GM06990 (cell line): ENCODE data around the gene CNGB1.
A peak's percentile ranks its signal among the peaks of the same experiment; 100 is the strongest.

ENCODE experiments used
- DNase-seq: peaks from one replicate; pipeline ENCODE4 v3.0.0-alpha.2; 2011; ENCODE audit not compliant: insufficient read length; ENCODE audit errors: extremely low read depth
- H3K27me3 ChIP-seq: replicated peaks from 2 replicates; pipeline ENCODE4 v1.6.0; 2011; ENCODE audit warnings: low read length; ENCODE audit not compliant: control insufficient read depth, insufficient read depth
- H3K36me3 ChIP-seq: 2 replicates; pipeline ENCODE4 v1.5.1; 2011; ENCODE audit warnings: low read length; ENCODE audit not compliant: control insufficient read depth, insufficient read depth
- H3K4me3 ChIP-seq: replicated peaks from 2 replicates; pipeline ENCODE4 v1.5.1; 2011; ENCODE audit warnings: low read depth, mild to moderate bottlenecking, control low read depth, low read length
- TF ChIP-seq, protein P1 (sequence below): IDR thresholded peaks from 2 replicates; pipeline ENCODE4 v1.5.1; 2011; ENCODE audit warnings: low read length, control low read depth, mild to moderate bottlenecking, inconsistent platforms; ENCODE audit not compliant: insufficient read depth, poor library complexity, severe bottlenecking

Gene CNGB1

GRCh38 chr16:57995721-57996405 lies 24.9 kb upstream of the CNGB1 start:
- Histone ChIP-seq H3K36me3 (peaks cover 12% of the 10 kb centered on the region), H3K4me3 (no peak overlapping the region), H3K27me3 (no peaks in the 10 kb centered on the region)
- no peak for DNase-seq
- TF ChIP-seq, protein P1, sequence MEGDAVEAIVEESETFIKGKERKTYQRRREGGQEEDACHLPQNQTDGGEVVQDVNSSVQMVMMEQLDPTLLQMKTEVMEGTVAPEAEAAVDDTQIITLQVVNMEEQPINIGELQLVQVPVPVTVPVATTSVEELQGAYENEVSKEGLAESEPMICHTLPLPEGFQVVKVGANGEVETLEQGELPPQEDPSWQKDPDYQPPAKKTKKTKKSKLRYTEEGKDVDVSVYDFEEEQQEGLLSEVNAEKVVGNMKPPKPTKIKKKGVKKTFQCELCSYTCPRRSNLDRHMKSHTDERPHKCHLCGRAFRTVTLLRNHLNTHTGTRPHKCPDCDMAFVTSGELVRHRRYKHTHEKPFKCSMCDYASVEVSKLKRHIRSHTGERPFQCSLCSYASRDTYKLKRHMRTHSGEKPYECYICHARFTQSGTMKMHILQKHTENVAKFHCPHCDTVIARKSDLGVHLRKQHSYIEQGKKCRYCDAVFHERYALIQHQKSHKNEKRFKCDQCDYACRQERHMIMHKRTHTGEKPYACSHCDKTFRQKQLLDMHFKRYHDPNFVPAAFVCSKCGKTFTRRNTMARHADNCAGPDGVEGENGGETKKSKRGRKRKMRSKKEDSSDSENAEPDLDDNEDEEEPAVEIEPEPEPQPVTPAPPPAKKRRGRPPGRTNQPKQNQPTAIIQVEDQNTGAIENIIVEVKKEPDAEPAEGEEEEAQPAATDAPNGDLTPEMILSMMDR, result no peak

- DNase-seq, result no peak
- no peak overlapping the region for H3K4me3 ChIP-seq
- TF ChIP-seq, protein P1, result peak; percentile 56
Measured at GRCh38 chr16:57994778-57995177, 23.9 kb upstream of the CNGB1 start.

GRCh38 chr16:57994361-57994760 lies 23.4 kb upstream of the CNGB1 start:
- DNase-seq, result no peak
- TF ChIP-seq, protein P1, result no peak
- H3K36me3 ChIP-seq, result peaks cover 12% of the 10 kb centered on the region
- H3K4me3 ChIP-seq, result no peak overlapping the region
- H3K27me3 ChIP-seq, result no peaks in the 10 kb centered on the region

More at GRCh38 chr16:57994778-57995177, 23.9 kb upstream of the CNGB1 start:
- Histone ChIP-seq H3K27me3 (no peaks in the 10 kb centered on the region), H3K36me3 (peaks cover 12% of the 10 kb centered on the region)

GRCh38 chr16:57993897-57994296 lies 23.0 kb upstream of the CNGB1 start:
- TF ChIP-seq, protein P1, result no peak
- Histone ChIP-seq H3K27me3 (no peaks in the 10 kb centered on the region), H3K36me3 (peaks cover 12% of the 10 kb centered on the region), H3K4me3 (no peak overlapping the region)
- no peak for DNase-seq

DNA sequence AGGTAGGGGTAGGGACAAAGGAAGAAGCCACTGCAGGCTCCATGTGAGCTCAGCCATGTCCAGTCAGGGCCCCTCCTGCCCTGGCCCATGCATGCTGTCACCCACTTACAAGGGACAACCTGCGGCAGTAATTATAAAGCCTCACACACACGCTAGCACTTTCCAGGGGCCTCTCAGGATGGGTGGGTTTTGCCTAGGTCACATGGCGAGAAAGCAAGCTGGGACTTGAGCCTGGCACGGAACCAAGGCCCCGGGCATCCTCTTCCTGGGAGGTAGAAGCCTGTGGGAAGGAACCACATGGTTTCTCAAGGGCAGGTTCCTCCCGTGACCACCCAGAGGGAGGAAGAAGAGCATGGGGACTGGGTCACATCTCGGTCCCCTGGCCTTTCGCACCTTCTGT lies 22.5 kb upstream of the CNGB1 start:
- TF ChIP-seq, protein P1, result no peak
- H3K36me3 ChIP-seq, result peaks cover 12% of the 10 kb centered on the region

More for the DNA sequence above, 22.5 kb upstream of the CNGB1 start:
- DNase-seq, result no peak
- Histone ChIP-seq H3K4me3 (no peak overlapping the region), H3K27me3 (no peaks in the 10 kb centered on the region)
